Measurements from ENCODE around the gene RANBP3L. TPM values are rescaled to one million over a fixed set of nuclear protein-coding genes. Genes with fewer than 3 reads are reported as not detected.

Gene RANBP3L
- total RNA-seq, 1 experiment from 2014 or later: 0.20 TPM

- intact Hi-C loops (cut with micrococcal nuclease; ENCODE audit: unreplicated experiment): no loop called here
- DNase-seq: no peak
- H3K27ac Mint-ChIP-seq (ENCODE audit: unreplicated experiment): no peak overlapping the region
- no peaks in the 10 kb centered on the region for H3K4me1 ChIP-seq
- H3K9me3 ChIP-seq: no peaks in the 10 kb centered on the region
- POLR2A ChIA-PET: no interaction called here
- no peak for TF ChIP-seq CTCF (IDR thresholded peaks at IDR 0.05; ENCODE audit: insufficient read depth in 1 of 2, low read depth in 1 of 2, low read length in 1 of 2, severe bottlenecking in 1 of 2, unreplicated experiment in 1 of 2)
- no peaks in the 10 kb centered on the region for H3K9me3 Mint-ChIP-seq (ENCODE audit: unreplicated experiment)
- no peaks in the 10 kb centered on the region for H3K27me3 Mint-ChIP-seq (ENCODE audit: insufficient read depth, unreplicated experiment)
- H3K27me3 ChIP-seq (replicated peaks; ENCODE audit: control insufficient read depth, insufficient read depth, low read length): no peaks in the 10 kb centered on the region
- H3K36me3 ChIP-seq (ENCODE audit: control insufficient read depth, insufficient read depth, low read length): no peaks in the 10 kb centered on the region
- no peaks in the 10 kb centered on the region for H3K4me1 Mint-ChIP-seq (ENCODE audit: low read depth, unreplicated experiment)
- no peak overlapping the region for H3K4me3 ChIP-seq (ENCODE audit: low read depth, low read length)
- CTCF ChIA-PET: interaction anchor here (0.7 to 1.5 kb wide), 2 partner anchors 128 to 139 kb away, joined by 3 to 6 read pairs; no protein-coding TSS in a partner anchor
- H3K36me3 Mint-ChIP-seq (ENCODE audit: insufficient read depth, unreplicated experiment): peaks cover 21% of the 10 kb centered on the region
- no peak overlapping the region for H3K4me3 Mint-ChIP-seq (ENCODE audit: unreplicated experiment)
- no TSS peak for BruUV-seq (replicated peaks)
These were observed 94.8 kb downstream of the RANBP3L start for GRCh38 chr5:36206913-36207312.

GRCh38 chr5:36205329-36205728 lies 96.4 kb downstream of the RANBP3L start:
- Mint-ChIP-seq H3K4me1 (ENCODE audit: low read depth, unreplicated experiment) (no peaks in the 10 kb centered on the region), H3K9me3 (ENCODE audit: unreplicated experiment) (no peaks in the 10 kb centered on the region), H3K36me3 (ENCODE audit: insufficient read depth, unreplicated experiment) (peaks cover 28% of the 10 kb centered on the region), H3K4me3 (ENCODE audit: unreplicated experiment) (no peak overlapping the region), H3K27me3 (ENCODE audit: insufficient read depth, unreplicated experiment) (no peaks in the 10 kb centered on the region), H3K27ac (ENCODE audit: unreplicated experiment) (no peak overlapping the region)
- POLR2A ChIA-PET: no interaction called here
- Histone ChIP-seq H3K9me3 (no peaks in the 10 kb centered on the region), H3K4me3 (ENCODE audit: low read depth, low read length) (no peak overlapping the region), H3K4me1 (no peaks in the 10 kb centered on the region), H3K36me3 (ENCODE audit: control insufficient read depth, insufficient read depth, low read length) (no peaks in the 10 kb centered on the region; the same call in 1 of the 2 replicates), H3K27me3 (replicated peaks; ENCODE audit: control insufficient read depth, insufficient read depth, low read length) (no peaks in the 10 kb centered on the region)
- DNase-seq: no peak
- intact Hi-C loops (cut with micrococcal nuclease; ENCODE audit: unreplicated experiment): no loop called here
- TF ChIP-seq CTCF (IDR thresholded peaks at IDR 0.05; ENCODE audit: insufficient read depth in 1 of 2, low read depth in 1 of 2, low read length in 1 of 2, severe bottlenecking in 1 of 2, unreplicated experiment in 1 of 2): no peak
- CTCF ChIA-PET: interaction anchor here (0.6 to 1.3 kb wide), 2 partner anchors 28 to 126 kb away, joined by 3 to 4 read pairs; no protein-coding TSS in a partner anchor
- no TSS peak for BruUV-seq (replicated peaks)

GRCh38 chr5:36202521-36202961 lies 99.2 kb downstream of the RANBP3L start:
- no TSS peak for BruUV-seq (replicated peaks)
- DNase-seq: no peak
- H3K9me3 Mint-ChIP-seq (ENCODE audit: unreplicated experiment): no peaks in the 10 kb centered on the region
- CTCF ChIA-PET: no interaction called here
- no peaks in the 10 kb centered on the region for H3K27me3 Mint-ChIP-seq (ENCODE audit: insufficient read depth, unreplicated experiment)
- H3K27ac Mint-ChIP-seq (ENCODE audit: unreplicated experiment): no peak overlapping the region
- intact Hi-C loops (cut with micrococcal nuclease; ENCODE audit: unreplicated experiment): no loop called here
- Histone ChIP-seq H3K4me1 (no peaks in the 10 kb centered on the region), H3K9me3 (no peaks in the 10 kb centered on the region), H3K36me3 (ENCODE audit: control insufficient read depth, insufficient read depth, low read length) (peaks cover 1% of the 10 kb centered on the region; the same call in 1 of the 2 replicates), H3K27me3 (replicated peaks; ENCODE audit: control insufficient read depth, insufficient read depth, low read length) (no peaks in the 10 kb centered on the region), H3K4me3 (ENCODE audit: low read depth, low read length) (no peak overlapping the region)
- TF ChIP-seq CTCF (IDR thresholded peaks at IDR 0.05; ENCODE audit: insufficient read depth in 1 of 2, low read depth in 1 of 2, low read length in 1 of 2, severe bottlenecking in 1 of 2, unreplicated experiment in 1 of 2): no peak
- peaks cover 34% of the 10 kb centered on the region for H3K36me3 Mint-ChIP-seq (ENCODE audit: insufficient read depth, unreplicated experiment)
- no peak overlapping the region for H3K4me3 Mint-ChIP-seq (ENCODE audit: unreplicated experiment)
- no peaks in the 10 kb centered on the region for H3K4me1 Mint-ChIP-seq (ENCODE audit: low read depth, unreplicated experiment)
- POLR2A ChIA-PET: no interaction called here

Measured in Caco-2 (cell line).